Smooth muscle cell (in vitro differentiated cells): ENCODE results near the gene TMEM205. TPM values are rescaled to one million over a fixed set of nuclear protein-coding genes. Genes with fewer than 3 reads are reported as not detected.

Source experiments
- DNase-seq: peaks from one replicate; lab custom pipeline; 2025; ENCODE audit not compliant: unreplicated experiment; lab: John Stamatoyannopoulos, UW
- H2AFZ ChIP-seq: fragments of 200-600 bp; sonication (generic); 2 replicates; pipeline ENCODE4 v1.6.0; 2016; ENCODE audit warnings: antibody characterized with exemption, low read depth, mild to moderate bottlenecking
- H3F3A ChIP-seq: fragments of 200-600 bp; sonication (generic); 2 replicates; pipeline ENCODE4 v1.6.0; 2017; ENCODE audit warnings: antibody characterized with exemption, low read depth
- H3K27ac ChIP-seq: fragments of 200-600 bp; sonication (generic); 2 replicates; pipeline ENCODE4 v1.5.1; 2016; ENCODE audit warnings: low read depth, mild to moderate bottlenecking
- H3K27me3 ChIP-seq: fragments of 200-600 bp; sonication (generic); 2 replicates; pipeline ENCODE4 v1.6.1; 2016; ENCODE audit warnings: low read depth, mild to moderate bottlenecking
- H3K36me3 ChIP-seq: fragments of 200-600 bp; sonication (generic); 2 replicates; pipeline ENCODE4 v1.5.1; 2016; ENCODE audit warnings: low read depth
- H3K4me1 ChIP-seq: fragments of 200-600 bp; sonication (generic); 2 replicates; pipeline ENCODE4 v1.5.1; 2016; ENCODE audit warnings: low read depth
- H3K4me2 ChIP-seq: fragments of 200-600 bp; sonication (generic); 2 replicates; pipeline ENCODE4 v1.6.0; 2016; ENCODE audit warnings: mild to moderate bottlenecking
- H3K4me3 ChIP-seq: fragments of 200-600 bp; sonication (generic); 2 replicates; pipeline ENCODE4 v1.5.1; 2016; ENCODE audit warnings: mild to moderate bottlenecking
- H3K79me2 ChIP-seq: fragments of 200-600 bp; sonication (generic); 2 replicates; pipeline ENCODE4 v1.6.0; 2016; ENCODE audit warnings: low read depth, mild to moderate bottlenecking
- H3K9ac ChIP-seq: fragments of 200-600 bp; sonication (generic); 2 replicates; pipeline ENCODE4 v1.6.0; 2016; ENCODE audit warnings: low read depth
- H3K9me3 ChIP-seq: fragments of 200-600 bp; sonication (generic); replicated peaks from 2 replicates; pipeline ENCODE4 v1.5.1; 2016; ENCODE audit warnings: low read depth
- H4K20me1 ChIP-seq: fragments of 200-600 bp; sonication (generic); 2 replicates; pipeline ENCODE4 v1.6.0; 2016; ENCODE audit warnings: low read depth
- CTCF ChIP-seq: fragments of 200-600 bp; sonication (generic); IDR thresholded peaks from 2 replicates; pipeline ENCODE4 v1.5.1; 2017; ENCODE audit warnings: borderline replicate concordance, mild to moderate bottlenecking, antibody characterized with exemption; ENCODE audit not compliant: insufficient read depth, poor library complexity, severe bottlenecking
- WGBS: methylation state at CpG from one replicate; pipeline ENCODE4 v1.1.7; 2016; ENCODE audit warnings: low lambda C conversion rate; 5-methylcytosine and 5-hydroxymethylcytosine counted together
- polyA plus RNA-seq: library from polyadenylated mRNA; unstranded; fragments of >200 nt; fragmentation: Nextera tagmentation; extraction: Ambion mirVana; gene quantifications from 2 replicates; pipeline ENCODE4 v1.2.1, GENCODE V29; 2016
- total RNA-seq: library from RNA; depleted of rRNA; stranded (reverse); fragments of >200 nt; gene quantifications from 2 replicates; pipeline ENCODE4 v1.2.3, GENCODE V29; 2014

Gene TMEM205
- total and polyA plus RNA-seq, 2 experiments from 2014 or later = 118 to 163 TPM

GRCh38 chr19:11300811-11301120 is 45.3 kb downstream of the TMEM205 start:
- no peak for TF ChIP-seq CTCF
- H2AFZ ChIP-seq = no peak overlapping the region
- H4K20me1 ChIP-seq = no peaks in the 10 kb centered on the region
- H3K27ac ChIP-seq = no peak overlapping the region
- H3K4me2 ChIP-seq = no peak overlapping the region
- 71% methylated on average over 11 of the region's 11 CpGs for WGBS
- no peaks in the 10 kb centered on the region for H3K4me1 ChIP-seq
- H3K9ac ChIP-seq = no peak overlapping the region
- no peaks in the 10 kb centered on the region for H3F3A ChIP-seq
- H3K36me3 ChIP-seq = no peaks in the 10 kb centered on the region
- no peak for DNase-seq
- no peak overlapping the region for H3K4me3 ChIP-seq
- H3K27me3 ChIP-seq = no peaks in the 10 kb centered on the region
- H3K9me3 ChIP-seq = no peaks in the 10 kb centered on the region
- no peaks in the 10 kb centered on the region for H3K79me2 ChIP-seq

GRCh38 chr19:11299946-11300810 is 45.9 kb downstream of the TMEM205 start:
- H3K27ac ChIP-seq = no peak overlapping the region
- H3K9ac ChIP-seq = no peak overlapping the region
- no peaks in the 10 kb centered on the region for H3K27me3 ChIP-seq
- WGBS = 81% methylated on average over 8 of the region's 8 CpGs
- H3K4me3 ChIP-seq = no peak overlapping the region
- TF ChIP-seq CTCF = no peak
- H4K20me1 ChIP-seq = no peaks in the 10 kb centered on the region
- DNase-seq = no peak
- no peaks in the 10 kb centered on the region for H3K9me3 ChIP-seq
- no peaks in the 10 kb centered on the region for H3K36me3 ChIP-seq
- no peak overlapping the region for H2AFZ ChIP-seq
- H3K4me2 ChIP-seq = no peak overlapping the region
- no peaks in the 10 kb centered on the region for H3K4me1 ChIP-seq
- H3F3A ChIP-seq = no peaks in the 10 kb centered on the region
- no peaks in the 10 kb centered on the region for H3K79me2 ChIP-seq

- no peaks in the 10 kb centered on the region for H3K36me3 ChIP-seq
- no peak for DNase-seq
- H3K4me2 ChIP-seq = no peak overlapping the region
- WGBS = 42% methylated on average over 7 of the region's 7 CpGs
- no peaks in the 10 kb centered on the region for H3K79me2 ChIP-seq
- no peaks in the 10 kb centered on the region for H3K9me3 ChIP-seq
- no peak for TF ChIP-seq CTCF
- H3K4me1 ChIP-seq = no peaks in the 10 kb centered on the region
- H3F3A ChIP-seq = no peaks in the 10 kb centered on the region
- no peak overlapping the region for H3K27ac ChIP-seq
- no peaks in the 10 kb centered on the region for H3K27me3 ChIP-seq
- H3K4me3 ChIP-seq = no peak overlapping the region
- H4K20me1 ChIP-seq = no peaks in the 10 kb centered on the region
- H3K9ac ChIP-seq = no peak overlapping the region
- no peak overlapping the region for H2AFZ ChIP-seq
These were observed 49.8 kb downstream of the TMEM205 start for GRCh38 chr19:11296264-11296663.

GRCh38 chr19:11295665-11296245 is 50.3 kb downstream of the TMEM205 start, which contains the start of gene TSPAN16:
Gene TSPAN16, plus strand, starts transcription at chr19:11296160. Its CDS starts 138 bp downstream, at chr19:11296298.
- H3K9me3 ChIP-seq = no peaks in the 10 kb centered on the region
- no peak for TF ChIP-seq CTCF
- H3K4me2 ChIP-seq = no peak within 1 kb of the TSS
- H4K20me1 ChIP-seq = no peaks in the 10 kb centered on the region
- no peaks in the 10 kb centered on the region for H3K27me3 ChIP-seq
- H3K4me3 ChIP-seq = no peak within 1 kb of the TSS
- no peak within 1 kb of the TSS for H2AFZ ChIP-seq
- no peak for DNase-seq
- 91% methylated on average over 8 of the region's 8 CpGs for WGBS
- no peaks in the 10 kb centered on the region for H3K4me1 ChIP-seq
- H3F3A ChIP-seq = no peaks in the 10 kb centered on the region
- no peak within 1 kb of the TSS for H3K9ac ChIP-seq
- no peaks in the 10 kb centered on the region for H3K36me3 ChIP-seq
- H3K79me2 ChIP-seq = no peaks in the 10 kb centered on the region
- H3K27ac ChIP-seq = no peak within 1 kb of the TSS
